ENCODE measurements around the gene FGF23.

- no peak for TF ChIP-seq YY1 (IDR thresholded peaks at IDR 0.05; ENCODE audit: insufficient read depth, insufficient read length)
- no peak for TF ChIP-seq ZNF274 (IDR thresholded peaks at IDR 0.05; ENCODE audit: low read depth, low read length)
Observed at GRCh38 chr12:4402996-4403395, 23.5 kb upstream of the FGF23 start.

All from NT2/D1 (cell line).